Measurements from ENCODE around the gene LIG3.

GRCh38 chr17:35010093-35010492 lies 29.8 kb downstream of the LIG3 start:
- TF ChIP-seq CTCF (IDR thresholded peaks at IDR 0.05; ENCODE audit: low read depth, low read length, poor library complexity, severe bottlenecking) (no peak), EZH2phosphoT487 (IDR thresholded peaks at IDR 0.05; ENCODE audit: borderline replicate concordance, low read length) (no peak)
